Left renal pelvis (tissue), 4 donors: ENCODE data around the gene APLF. TPM values are rescaled to one million over a fixed set of nuclear protein-coding genes. Genes with fewer than 3 reads are reported as not detected.

ENCODE experiments used
- polyA plus RNA-seq, 4 donors: library from polyadenylated mRNA; unstranded; fragments of 120-200 nt; gene quantifications; one replicate each; pipeline ENCODE4 v1.2.1, GENCODE V29; 2013; ENCODE audit not compliant: insufficient read length in 4 of 4

The APLF gene
- polyA plus RNA-seq, 4 donors = 1.9 to 4.9 (median 3.4) TPM

Other genes with a start within 250 kb of the APLF start
- gene PPP3R1, start 215.1 kb upstream of the APLF start, polyA plus RNA-seq = 10 to 100 TPM; 55.7 to 76.1 (median 71.3) TPM
- gene CNRIP1, start 147.6 kb upstream of the APLF start, polyA plus RNA-seq = 10 to 100 TPM; 19.5 to 51.5 (median 26.6) TPM
- gene PLEK, start 102.3 kb upstream of the APLF start, polyA plus RNA-seq = 10 to 100 TPM in 1 of 4 donors, 1 to 10 TPM in 3; 4.5 to 18.9 (median 7.0) TPM
- gene FBXO48, start 291 bp upstream of the APLF start, polyA plus RNA-seq = 1 to 10 TPM; 1.4 to 2.4 (median 2.0) TPM
- 1 to 10 TPM in 1 of 4 donors, under 1 TPM in 3; 0.15 to 1.1 (median 0.44) TPM for gene PROKR1, start 176.0 kb downstream of the APLF start, polyA plus RNA-seq